Esophagus squamous epithelium (tissue), 5 donors: ENCODE data around the gene PMP22. TPM values are rescaled to one million over a fixed set of nuclear protein-coding genes. Genes with fewer than 3 reads are reported as not detected.

Experiments
- DNase-seq: peaks from one replicate; lab custom pipeline; 2025; lab: John Stamatoyannopoulos, UW
- H3K27ac ChIP-seq, 4 donors: fragments of 200-600 bp; sonication (generic); one replicate each; pipeline ENCODE4 v1.5.1; 2016 to 2019; ENCODE audit warnings: mild to moderate bottlenecking in 1 of 4
- H3K27me3 ChIP-seq, 4 donors: fragments of 200-600 bp; sonication (generic); 1 replicate in 3 of 4; 2 replicates in 1 of 4; pipeline versions ENCODE4 v1.5.1 to v1.6.0; 2017 to 2021; ENCODE audit warnings: antibody characterized with exemption in 1 of 4
- H3K36me3 ChIP-seq, 3 donors: fragments of 200-600 bp; sonication (generic); one replicate each; pipeline ENCODE4 v1.5.1; 2016 to 2019
- H3K4me1 ChIP-seq, 3 donors: fragments of 200-600 bp; sonication (generic); one replicate each; pipeline ENCODE4 v1.5.1; 2017 to 2019
- H3K4me3 ChIP-seq, 4 donors: fragments of 200-600 bp; sonication (generic); 1 replicate in 3 of 4; 2 replicates in 1 of 4; pipeline ENCODE4 v1.5.1; 2016 to 2019; ENCODE audit warnings: mild to moderate bottlenecking in 2 of 4, moderate library complexity in 1 of 4
- H3K9me3 ChIP-seq, 3 donors: fragments of 200-600 bp; sonication (generic); one replicate each; pipeline ENCODE4 v1.5.1; 2016 to 2019
- CTCF ChIP-seq, 6 experiments: fragments of 450-650 bp in 4 of 6; fragments of 200-600 bp in 2 of 6; sonication (generic) in 2 of 6; IDR thresholded peaks; one replicate each; pipeline ENCODE4 v1.5.1; 2016 to 2019; ENCODE audit warnings: antibody characterized with exemption in 6 of 6, mild to moderate bottlenecking in 4 of 6, moderate library complexity in 4 of 6
- POLR2A ChIP-seq, 4 donors: fragments of 450-650 bp; IDR thresholded peaks; one replicate each; pipeline ENCODE4 v1.6.1; 2017; ENCODE audit warnings: antibody characterized with exemption in 4 of 4, mild to moderate bottlenecking in 4 of 4, moderate library complexity in 3 of 4
- WGBS, 2 donors: methylation state at CpG; one replicate each; pipeline ENCODE4 v1.1.5; 2018; 5-methylcytosine and 5-hydroxymethylcytosine counted together
- intact Hi-C: fragments of 100-400 bp; cut with DNase I; formaldehyde crosslinking; loops from one replicate; pipeline ENCODE4 v1.15.0; 2022
- total RNA-seq, 4 donors: library from RNA; depleted of rRNA; stranded (reverse); fragments of >200 nt; gene quantifications; one replicate each; pipeline ENCODE4 v1.1.0, GENCODE V29; 2016
- donor health status: DM: yes; HTN: yes; CAD: no.

Gene PMP22
- total RNA-seq, 4 donors from 2014 or later = 4.0 to 102 (median 27.3) TPM

- H3K27me3 ChIP-seq = peaks cover 0 to 53% (median 4%) of the 10 kb centered on the region in 4 donors
- intact Hi-C loops = no loop called here
- WGBS, 2 donors = 77 to 79% methylated on average over 8 to 13 of the region's 13 CpGs
- TF ChIP-seq CTCF (IDR thresholded peaks at IDR 0.05) = no peak
- no peak for TF ChIP-seq POLR2A (IDR thresholded peaks at IDR 0.05)
- no peaks in the 10 kb centered on the region for H3K36me3 ChIP-seq
- no peaks in the 10 kb centered on the region for H3K9me3 ChIP-seq
- no peak overlapping the region for H3K27ac ChIP-seq
- DNase-seq = no peak
- H3K4me3 ChIP-seq = no peak overlapping the region
- peaks cover 5 to 32% (median 10%) of the 10 kb centered on the region in 3 donors for H3K4me1 ChIP-seq
Measured at GRCh38 chr17:15266325-15267125, 1.4 kb upstream of the PMP22 start.

- Histone ChIP-seq H3K36me3 (no peaks in the 10 kb centered on the region), H3K4me1 (peaks cover 10 to 52% (median 12%) of the 10 kb centered on the region in 3 donors), H3K27me3 (peaks cover 0 to 65% (median 4%) of the 10 kb centered on the region in 4 donors), H3K4me3 (peak overlapping the region in 3 of 4 donors; percentile 31 to 77 (median 58)), H3K9me3 (no peaks in the 10 kb centered on the region), H3K27ac (peak overlapping the region; percentile 15 to 98 (median 94))
- WGBS, 2 donors = 43 to 66% methylated on average over 2 of the region's 2 CpGs
- TF ChIP-seq POLR2A (IDR thresholded peaks at IDR 0.05) = no peak
- no peak for TF ChIP-seq CTCF (IDR thresholded peaks at IDR 0.05)
- DNase-seq = no peak
- intact Hi-C loops = loop anchor here (5.0 kb wide), 1 partner anchor 238 kb away; no protein-coding TSS in a partner anchor
Measured at GRCh38 chr17:15264542-15264941, 584 bp downstream of the PMP22 start.

GRCh38 chr17:15263680-15264079 lies 1.4 kb downstream of the PMP22 start:
- intact Hi-C loops = loop anchor here (5.0 kb wide), 1 partner anchor 239 kb away; no protein-coding TSS in a partner anchor
- H3K36me3 ChIP-seq = peaks cover 0 to 5% (median 0%) of the 10 kb centered on the region in 3 donors
- peak overlapping the region in 3 of 4 donors; percentile 58 to 77 (median 65) for H3K4me3 ChIP-seq
- peak overlapping the region; percentile 85 to 98 (median 94) for H3K27ac ChIP-seq
- no peaks in the 10 kb centered on the region for H3K9me3 ChIP-seq
- peaks cover 0 to 73% (median 4%) of the 10 kb centered on the region in 4 donors for H3K27me3 ChIP-seq
- H3K4me1 ChIP-seq = peaks cover 10 to 61% (median 21%) of the 10 kb centered on the region in 3 donors
- DNase-seq = no peak
- WGBS, 2 donors = 24 to 27% methylated on average over 3 of the region's 3 CpGs
- TF ChIP-seq CTCF (IDR thresholded peaks at IDR 0.05) (no peak), POLR2A (IDR thresholded peaks at IDR 0.05) (no peak)

GRCh38 chr17:15263206-15263579 lies 1.9 kb downstream of the PMP22 start:
- intact Hi-C loops = loop anchor here (5.0 kb wide), 1 partner anchor 239 kb away; no protein-coding TSS in a partner anchor
- Histone ChIP-seq H3K4me1 (peaks cover 10 to 66% (median 26%) of the 10 kb centered on the region in 3 donors), H3K4me3 (peak overlapping the region; percentile 34 to 77 (median 62))

More at GRCh38 chr17:15263206-15263579, 1.9 kb downstream of the PMP22 start:
- TF ChIP-seq CTCF (IDR thresholded peaks at IDR 0.05) (no peak), POLR2A (IDR thresholded peaks at IDR 0.05) (peak in 2 of 4 donors; percentile 39 to 50)
- WGBS, 2 donors = 3 to 10% methylated on average over 5 of the region's 17 CpGs
- H3K27ac ChIP-seq = peak overlapping the region; percentile 85 to 98 (median 94)
- peaks cover 0 to 75% (median 4%) of the 10 kb centered on the region in 4 donors for H3K27me3 ChIP-seq
- DNase-seq = peak; percentile 15
- no peaks in the 10 kb centered on the region for H3K9me3 ChIP-seq
- peaks cover 0 to 9% (median 0%) of the 10 kb centered on the region in 3 donors for H3K36me3 ChIP-seq
